Neural cell (in vitro differentiated cells): ENCODE data around the gene KIAA1210. TPM values are rescaled to one million over a fixed set of nuclear protein-coding genes. Genes with fewer than 3 reads are reported as not detected.

ENCODE experiments used
- H2AFZ ChIP-seq: fragments of 200-600, 300-800 bp; sonication (generic), shearing (Covaris generic); 2 replicates; pipeline ENCODE4 v1.6.0; 2014; ENCODE audit warnings: low read depth, mild to moderate bottlenecking, antibody characterized with exemption, low read length, moderate library complexity
- H3F3A ChIP-seq: fragments of 200-600 bp; shearing (Covaris generic); 2 replicates; pipeline ENCODE4 v1.6.1; 2016; ENCODE audit warnings: mild to moderate bottlenecking, moderate library complexity, mixed read lengths, antibody characterized with exemption, low read length; ENCODE audit not compliant: insufficient read depth, poor library complexity, severe bottlenecking
- H3K27ac ChIP-seq: fragments of 200-600, 300-800 bp; sonication (generic), shearing (Covaris generic); 2 replicates; pipeline ENCODE4 v1.5.1; 2014; ENCODE audit warnings: mild to moderate bottlenecking, low read length, moderate library complexity
- H3K27me3 ChIP-seq: fragments of 300-800, 200-600 bp; sonication (generic), shearing (Covaris generic); 2 replicates; pipeline ENCODE4 v1.6.0; 2014; ENCODE audit warnings: mild to moderate bottlenecking, low read depth, low read length, moderate library complexity; ENCODE audit not compliant: insufficient read depth
- H3K36me3 ChIP-seq: fragments of 300-800, 200-600 bp; sonication (generic), shearing (Covaris generic); 2 replicates; pipeline ENCODE4 v1.5.1; 2014; ENCODE audit warnings: mild to moderate bottlenecking, antibody characterized with exemption, low read length, moderate library complexity; ENCODE audit not compliant: insufficient read depth
- H3K4me2 ChIP-seq: fragments of 300-800, 200-600 bp; sonication (generic), shearing (Covaris generic); 2 replicates; pipeline ENCODE4 v1.6.0; 2014; ENCODE audit warnings: mild to moderate bottlenecking, low read length
- H3K4me3 ChIP-seq: fragments of 300-800, 200-600 bp; sonication (generic), shearing (Covaris generic); 2 replicates; pipeline ENCODE4 v1.5.1; 2014; ENCODE audit warnings: mild to moderate bottlenecking, low read length, moderate library complexity
- H3K79me2 ChIP-seq: fragments of 200-600 bp; shearing (Covaris generic); replicated peaks from 2 replicates; pipeline ENCODE4 v1.6.0; 2014; ENCODE audit warnings: mild to moderate bottlenecking, low read length, moderate library complexity; ENCODE audit not compliant: insufficient read depth
- H3K9ac ChIP-seq: fragments of 300-800, 200-600 bp; sonication (generic), shearing (Covaris generic); 2 replicates; pipeline ENCODE4 v1.6.1; 2016; ENCODE audit warnings: mild to moderate bottlenecking, low read length, mixed read lengths
- H3K9me2 ChIP-seq: fragments of 200-600 bp; shearing (Covaris generic); 2 replicates; pipeline ENCODE4 v1.6.1; 2016; ENCODE audit warnings: mild to moderate bottlenecking, low read length, mixed read lengths; ENCODE audit not compliant: insufficient read depth
- H3K9me3 ChIP-seq: fragments of 200-600, 300-800 bp; sonication (generic), shearing (Covaris generic); 2 replicates; pipeline ENCODE4 v1.6.1; 2016; ENCODE audit warnings: mild to moderate bottlenecking, mixed run types, low read length, moderate library complexity, mixed read lengths
- H4K20me1 ChIP-seq: fragments of 200-600 bp; shearing (Covaris generic); 2 replicates; pipeline ENCODE4 v1.6.1; 2016; ENCODE audit warnings: mild to moderate bottlenecking, mixed run types; ENCODE audit not compliant: insufficient read depth
- CTCF ChIP-seq: fragments of 450-650 bp; IDR thresholded peaks from 2 replicates; pipeline ENCODE4 v1.5.1; 2014; ENCODE audit warnings: antibody characterized with exemption, mild to moderate bottlenecking, moderate library complexity; ENCODE audit not compliant: poor library complexity, severe bottlenecking
- EP300 ChIP-seq: fragments of 450-650 bp; conservative IDR thresholded peaks from 2 replicates; pipeline ENCODE4 v1.6.1; 2014; ENCODE audit warnings: antibody characterized with exemption, mild to moderate bottlenecking, moderate library complexity; ENCODE audit not compliant: poor library complexity, severe bottlenecking
- EZH2 ChIP-seq: fragments of 200-600, 300-800 bp; shearing (Covaris generic), sonication (generic); IDR thresholded peaks from 2 replicates; pipeline ENCODE4 v1.6.1; 2014; ENCODE audit warnings: antibody characterized with exemption, low read length, borderline replicate concordance, mild to moderate bottlenecking; ENCODE audit not compliant: insufficient read depth, poor library complexity, severe bottlenecking
- MXI1 ChIP-seq: fragments of 450-650 bp; conservative IDR thresholded peaks from 2 replicates; pipeline ENCODE4 v1.6.1; 2014; ENCODE audit warnings: antibody characterized with exemption, mild to moderate bottlenecking; ENCODE audit not compliant: poor library complexity, severe bottlenecking
- POLR2AphosphoS5 ChIP-seq: IDR thresholded peaks from 2 replicates; pipeline ENCODE4 v1.6.1; 2012
- RAD21 ChIP-seq: fragments of 450-650 bp; conservative IDR thresholded peaks from 2 replicates; pipeline ENCODE4 v1.6.1; 2014; ENCODE audit warnings: antibody characterized with exemption, mild to moderate bottlenecking, moderate library complexity
- REST ChIP-seq: IDR thresholded peaks from 2 replicates; pipeline ENCODE4 v1.6.1; 2012; ENCODE audit warnings: borderline replicate concordance
- TAF1 ChIP-seq: IDR thresholded peaks from 2 replicates; pipeline ENCODE4 v1.6.1; 2012; ENCODE audit warnings: low read depth
- polyA plus RNA-seq: library from polyadenylated mRNA; depleted of rRNA; stranded (reverse); fragments of >200 nt; gene quantifications from 2 replicates; pipeline ENCODE4 v1.2.3, GENCODE V29; 2014

The KIAA1210 gene
- polyA plus RNA-seq, 1 donor from 2014 or later: not detected

- H3K4me3 ChIP-seq: no peak overlapping the region
- H3K4me2 ChIP-seq: no peak overlapping the region
- no peaks in the 10 kb centered on the region for H3K9me2 ChIP-seq
- H3F3A ChIP-seq: no peaks in the 10 kb centered on the region
- no peaks in the 10 kb centered on the region for H4K20me1 ChIP-seq
- H3K79me2 ChIP-seq: no peaks in the 10 kb centered on the region
- no peak overlapping the region for H2AFZ ChIP-seq
- no peaks in the 10 kb centered on the region for H3K36me3 ChIP-seq
- no peaks in the 10 kb centered on the region for H3K9me3 ChIP-seq
- TF ChIP-seq POLR2AphosphoS5 (no peak), EP300 (no peak), CTCF (no peak), MXI1 (no peak), REST (no peak), TAF1 (no peak)
- no peak overlapping the region for H3K9ac ChIP-seq
- no peaks in the 10 kb centered on the region for H3K27me3 ChIP-seq
- H3K27ac ChIP-seq: no peak overlapping the region
Observed at GRCh38 chrX:119174900-119175299, 47.3 kb upstream of the KIAA1210 start.

- Histone ChIP-seq H4K20me1 (no peaks in the 10 kb centered on the region), H3K9ac (no peak overlapping the region)
Observed at GRCh38 chrX:119168104-119168503, 40.5 kb upstream of the KIAA1210 start.

More at GRCh38 chrX:119168104-119168503, 40.5 kb upstream of the KIAA1210 start:
- H3K27me3 ChIP-seq: no peaks in the 10 kb centered on the region
- no peaks in the 10 kb centered on the region for H3F3A ChIP-seq
- no peaks in the 10 kb centered on the region for H3K79me2 ChIP-seq
- H3K4me3 ChIP-seq: no peak overlapping the region
- no peak overlapping the region for H3K27ac ChIP-seq
- no peak overlapping the region for H2AFZ ChIP-seq
- no peak overlapping the region for H3K4me2 ChIP-seq
- no peaks in the 10 kb centered on the region for H3K9me2 ChIP-seq
- no peaks in the 10 kb centered on the region for H3K36me3 ChIP-seq
- no peak for TF ChIP-seq RAD21
- no peak for TF ChIP-seq EZH2
- no peak for TF ChIP-seq MXI1
- no peak for TF ChIP-seq REST
- no peaks in the 10 kb centered on the region for H3K9me3 ChIP-seq
